A673 (cell line): ENCODE results near the gene C19orf53. TPM values are rescaled to one million over a fixed set of nuclear protein-coding genes. Genes with fewer than 3 reads are reported as not detected.

Source experiments
- BruUV-seq: library from RNA; stranded (reverse); fragments of 400-500 nt; replicated peaks from 2 replicates; lab custom pipeline; 2021; lab: Mats Ljungman, UMichigan
- CTCF ChIA-PET: fragments of 300-600 bp; sonication (Branson Sonifier 250); formaldehyde crosslinking; loops from one replicate; lab custom pipeline; 2022; ENCODE audit warnings: antibody characterized with exemption; lab: Charles Lee
- POLR2A ChIA-PET: fragments of 300-600 bp; sonication (Branson Sonifier 250); formaldehyde crosslinking; loops from one replicate; lab custom pipeline; 2022; ENCODE audit warnings: antibody characterized with exemption; ENCODE audit not compliant: low non-redundant PET; lab: Charles Lee
- DNase-seq: peaks from one replicate; pipeline ENCODE4 v3.0.0-alpha.2; 2015; ENCODE audit warnings: low spot score
- H3K27ac ChIP-seq: fragments of 200-600 bp; sonication (generic); 2 replicates; pipeline ENCODE4 v1.5.1; 2016; ENCODE audit warnings: mixed run types, low read depth, mild to moderate bottlenecking, mixed read lengths, antibody characterized with exemption, low read length; ENCODE audit not compliant: poor library complexity, severe bottlenecking
- H3K27me3 ChIP-seq: fragments of 200-600 bp; sonication (generic); replicated peaks from 2 replicates; pipeline ENCODE4 v1.6.1; 2017; ENCODE audit warnings: mixed run types, low read depth, mild to moderate bottlenecking, mixed read lengths, antibody characterized with exemption, low read length; ENCODE audit not compliant: insufficient read depth, poor library complexity
- H3K36me3 ChIP-seq: fragments of 200-600 bp; sonication (generic); 2 replicates; pipeline ENCODE4 v1.6.1; 2016; ENCODE audit warnings: mixed run types, mild to moderate bottlenecking, mixed read lengths, antibody characterized with exemption, low read length; ENCODE audit not compliant: insufficient read depth, poor library complexity, severe bottlenecking
- H3K4me1 ChIP-seq: fragments of 200-600 bp; sonication (generic); 2 replicates; pipeline ENCODE4 v1.6.1; 2017; ENCODE audit warnings: mixed run types, mild to moderate bottlenecking, mixed read lengths, antibody characterized with exemption, low read length; ENCODE audit not compliant: insufficient read depth, poor library complexity, severe bottlenecking
- H3K4me3 ChIP-seq: fragments of 200-600 bp; sonication (generic); 2 replicates; pipeline ENCODE4 v1.5.1; 2016; ENCODE audit warnings: low read depth, mixed run types, mild to moderate bottlenecking, mixed read lengths, low read length; ENCODE audit not compliant: poor library complexity, severe bottlenecking
- H3K9me3 ChIP-seq: fragments of 200-600 bp; sonication (generic); 2 replicates; pipeline ENCODE4 v1.6.1; 2016; ENCODE audit warnings: mixed run types, low read depth, mild to moderate bottlenecking, mixed read lengths, antibody characterized with exemption, low read length; ENCODE audit not compliant: poor library complexity, severe bottlenecking
- EZH2 ChIP-seq: fragments of 200-600 bp; sonication (generic); IDR thresholded peaks from 2 replicates; pipeline ENCODE4 v1.6.1; 2017; ENCODE audit warnings: borderline replicate concordance, low read depth, mild to moderate bottlenecking, mixed read lengths, antibody characterized with exemption, low read length; ENCODE audit not compliant: poor library complexity, severe bottlenecking
- intact Hi-C: fragments of 100-400 bp; cut with micrococcal nuclease; formaldehyde crosslinking; loops from one replicate; pipeline ENCODE4 v1.10.0; 2022; ENCODE audit not compliant: unreplicated experiment
- total RNA-seq: library from RNA; stranded (reverse); gene quantifications from 2 replicates; pipeline ENCODE4 v1.2.3, GENCODE V29; 2021
- TF ChIP-seq, protein P1 (sequence below): fragments of 300-800, 200-600 bp; sonication (generic); conservative IDR thresholded peaks from 2 replicates; pipeline ENCODE4 v1.5.1; 2017; ENCODE audit warnings: low read depth, mild to moderate bottlenecking, antibody characterized with exemption, low read length, moderate library complexity, mixed read lengths

C19orf53 gene
- total RNA-seq, 1 experiment from 2014 or later, result 140 TPM

DNA sequence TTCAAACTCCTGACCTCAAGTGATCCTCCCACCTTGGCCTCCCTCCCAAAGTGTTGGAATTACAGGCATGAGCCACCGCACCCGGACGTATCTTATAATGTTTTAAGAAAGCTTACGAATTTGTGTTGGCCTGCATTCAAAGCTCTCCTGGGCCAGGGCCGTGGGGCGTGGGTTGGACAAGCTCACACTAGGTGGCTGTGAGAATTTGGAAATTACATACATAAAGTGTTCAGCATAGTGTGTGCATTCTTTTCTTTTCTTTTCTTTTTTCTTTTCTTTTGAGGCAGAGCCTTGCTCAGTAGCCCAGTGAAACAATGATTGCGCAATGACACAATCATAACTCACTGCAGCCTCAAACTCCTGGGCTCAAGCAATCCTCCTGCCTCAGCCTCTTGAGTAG lies 23.6 kb downstream of the C19orf53 start:
- intact Hi-C loops, result no loop called here
- TSS peak; percentile 30 for BruUV-seq
- H3K27ac ChIP-seq, result no peak overlapping the region

GRCh38 chr19:13799669-13800068 lies 25.4 kb downstream of the C19orf53 start:
- DNase-seq, result no peak
- Histone ChIP-seq H3K9me3 (no peaks in the 10 kb centered on the region), H3K4me1 (peaks cover 7% of the 10 kb centered on the region), H3K36me3 (no peaks in the 10 kb centered on the region), H3K27ac (no peak overlapping the region), H3K4me3 (no peak overlapping the region), H3K27me3 (no peaks in the 10 kb centered on the region)
- TF ChIP-seq EZH2, result no peak
- TF ChIP-seq, protein P1, sequence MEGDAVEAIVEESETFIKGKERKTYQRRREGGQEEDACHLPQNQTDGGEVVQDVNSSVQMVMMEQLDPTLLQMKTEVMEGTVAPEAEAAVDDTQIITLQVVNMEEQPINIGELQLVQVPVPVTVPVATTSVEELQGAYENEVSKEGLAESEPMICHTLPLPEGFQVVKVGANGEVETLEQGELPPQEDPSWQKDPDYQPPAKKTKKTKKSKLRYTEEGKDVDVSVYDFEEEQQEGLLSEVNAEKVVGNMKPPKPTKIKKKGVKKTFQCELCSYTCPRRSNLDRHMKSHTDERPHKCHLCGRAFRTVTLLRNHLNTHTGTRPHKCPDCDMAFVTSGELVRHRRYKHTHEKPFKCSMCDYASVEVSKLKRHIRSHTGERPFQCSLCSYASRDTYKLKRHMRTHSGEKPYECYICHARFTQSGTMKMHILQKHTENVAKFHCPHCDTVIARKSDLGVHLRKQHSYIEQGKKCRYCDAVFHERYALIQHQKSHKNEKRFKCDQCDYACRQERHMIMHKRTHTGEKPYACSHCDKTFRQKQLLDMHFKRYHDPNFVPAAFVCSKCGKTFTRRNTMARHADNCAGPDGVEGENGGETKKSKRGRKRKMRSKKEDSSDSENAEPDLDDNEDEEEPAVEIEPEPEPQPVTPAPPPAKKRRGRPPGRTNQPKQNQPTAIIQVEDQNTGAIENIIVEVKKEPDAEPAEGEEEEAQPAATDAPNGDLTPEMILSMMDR, result no peak
- CTCF ChIA-PET, result no interaction called here
- intact Hi-C loops, result no loop called here
- no TSS peak for BruUV-seq
- POLR2A ChIA-PET, result no interaction called here

More for the DNA sequence above, 23.6 kb downstream of the C19orf53 start:
- TF ChIP-seq, protein P1, result no peak
- no peak for TF ChIP-seq EZH2
- Histone ChIP-seq H3K36me3 (no peaks in the 10 kb centered on the region), H3K4me3 (no peak overlapping the region), H3K4me1 (peaks cover 11% of the 10 kb centered on the region), H3K9me3 (no peaks in the 10 kb centered on the region), H3K27me3 (no peaks in the 10 kb centered on the region)
- ChIA-PET POLR2A (interaction anchor here (0.6 kb wide), 1 partner anchor 386 kb away, joined by 6 read pairs; no protein-coding TSS in a partner anchor), CTCF (interaction anchor here (0.5 to 1.5 kb wide), 2 partner anchors 12 to 64 kb away, joined by 4 read pairs; no protein-coding TSS in a partner anchor)
- DNase-seq, result no peak

- TF ChIP-seq, protein P1, result no peak
- no peak for TF ChIP-seq EZH2
- no peaks in the 10 kb centered on the region for H3K36me3 ChIP-seq
- no peaks in the 10 kb centered on the region for H3K4me1 ChIP-seq
- intact Hi-C loops, result no loop called here
- no TSS peak for BruUV-seq
- no peak overlapping the region for H3K4me3 ChIP-seq
- CTCF ChIA-PET, result no interaction called here
- no peak for DNase-seq
- no peaks in the 10 kb centered on the region for H3K27me3 ChIP-seq
- POLR2A ChIA-PET, result interaction anchor here (0.6 kb wide), 1 partner anchor 913 kb away, joined by 8 read pairs; no protein-coding TSS in a partner anchor
- no peaks in the 10 kb centered on the region for H3K9me3 ChIP-seq
- no peak overlapping the region for H3K27ac ChIP-seq
Measured at GRCh38 chr19:13803038-13803437, 28.8 kb downstream of the C19orf53 start.
